ENCODE results near the gene CREG1. TPM values are rescaled to one million over a fixed set of nuclear protein-coding genes. Genes with fewer than 3 reads are reported as not detected.
"Not testable (repeated sequence)": the region's sequence is repeated elsewhere in the genome, so short reads cannot be mapped to it uniquely, and the experiment has no call there.

CREG1 gene
- total and polyA plus RNA-seq, 8 donors = 21.4 to 48.1 (median 40.1) TPM

GRCh38 chr1:167578939-167579521 lies 25.5 kb upstream of the CREG1 start:
- Histone ChIP-seq H3K27ac (no peak overlapping the region), H3K36me3 (no peaks in the 10 kb centered on the region), H3K4me1 (no peaks in the 10 kb centered on the region), H3K4me3 (no peak overlapping the region), H3K27me3 (no peaks in the 10 kb centered on the region), H3K9me3 (no peaks in the 10 kb centered on the region)
- intact Hi-C loops (cut with DNase I) = no loop called here
- no peak for TF ChIP-seq CTCF (IDR thresholded peaks at IDR 0.05)
- FAIRE-seq (no peak), ATAC-seq (no peak), DNase-seq (no peak)
- 62 to 65% methylated on average over 2 of the region's 2 CpGs for WGBS, 2 donors

GRCh38 chr1:167575649-167576048 lies 22.1 kb upstream of the CREG1 start:
- intact Hi-C loops (cut with DNase I) = no loop called here
- FAIRE-seq (no peak), DNase-seq (no peak), ATAC-seq (no peak)
- TF ChIP-seq CTCF (IDR thresholded peaks at IDR 0.05) = no peak
- 70 to 77% methylated on average over 13 of the region's 13 CpGs for WGBS, 2 donors
- H3K4me3 ChIP-seq = no peak overlapping the region
- no peaks in the 10 kb centered on the region for H3K4me1 ChIP-seq
- H3K9me3 ChIP-seq = no peaks in the 10 kb centered on the region
- no peak overlapping the region for H3K27ac ChIP-seq
- H3K36me3 ChIP-seq = no peaks in the 10 kb centered on the region
- no peaks in the 10 kb centered on the region for H3K27me3 ChIP-seq

GRCh38 chr1:167573035-167573434 lies 19.5 kb upstream of the CREG1 start:
- 45 to 47% methylated on average over 2 of the region's 2 CpGs for WGBS, 2 donors
- Histone ChIP-seq H3K27me3 (no peaks in the 10 kb centered on the region), H3K9me3 (no peaks in the 10 kb centered on the region), H3K27ac (no peak overlapping the region), H3K4me3 (no peak overlapping the region), H3K4me1 (no peaks in the 10 kb centered on the region), H3K36me3 (no peaks in the 10 kb centered on the region)
- TF ChIP-seq CTCF (IDR thresholded peaks at IDR 0.05) = no peak
- ATAC-seq (no peak), DNase-seq (no peak), FAIRE-seq (no peak)
- intact Hi-C loops (cut with DNase I) = no loop called here

- FAIRE-seq; DNase-seq; H3K4me1 ChIP-seq; H3K27me3 ChIP-seq; H3K4me3 ChIP-seq; H3K9me3 ChIP-seq; ATAC-seq; H3K36me3 ChIP-seq; intact Hi-C loops (cut with DNase I); H3K27ac ChIP-seq: not testable (repeated sequence)
- WGBS, 2 donors = 71 to 80% methylated on average over 6 of the region's 6 CpGs
Measured at GRCh38 chr1:167570712-167571111, 17.1 kb upstream of the CREG1 start.

GRCh38 chr1:167567663-167568062 lies 14.1 kb upstream of the CREG1 start:
- TF ChIP-seq CTCF (IDR thresholded peaks at IDR 0.05) = no peak
- DNase-seq = no peak
- intact Hi-C loops (cut with DNase I) = no loop called here
- ATAC-seq = no peak
- Histone ChIP-seq H3K36me3 (no peaks in the 10 kb centered on the region), H3K27ac (no peak overlapping the region), H3K4me1 (no peaks in the 10 kb centered on the region), H3K4me3 (no peak overlapping the region), H3K27me3 (no peaks in the 10 kb centered on the region), H3K9me3 (no peaks in the 10 kb centered on the region)
- 78 to 80% methylated on average over 5 of the region's 5 CpGs for WGBS, 2 donors
- no peak for FAIRE-seq
